ENCODE results near the gene EMILIN2. TPM values are rescaled to one million over a fixed set of nuclear protein-coding genes. Genes with fewer than 3 reads are reported as not detected.

The EMILIN2 gene
- total RNA-seq, 1 donor from 2014 or later: 26.8 TPM

DNA sequence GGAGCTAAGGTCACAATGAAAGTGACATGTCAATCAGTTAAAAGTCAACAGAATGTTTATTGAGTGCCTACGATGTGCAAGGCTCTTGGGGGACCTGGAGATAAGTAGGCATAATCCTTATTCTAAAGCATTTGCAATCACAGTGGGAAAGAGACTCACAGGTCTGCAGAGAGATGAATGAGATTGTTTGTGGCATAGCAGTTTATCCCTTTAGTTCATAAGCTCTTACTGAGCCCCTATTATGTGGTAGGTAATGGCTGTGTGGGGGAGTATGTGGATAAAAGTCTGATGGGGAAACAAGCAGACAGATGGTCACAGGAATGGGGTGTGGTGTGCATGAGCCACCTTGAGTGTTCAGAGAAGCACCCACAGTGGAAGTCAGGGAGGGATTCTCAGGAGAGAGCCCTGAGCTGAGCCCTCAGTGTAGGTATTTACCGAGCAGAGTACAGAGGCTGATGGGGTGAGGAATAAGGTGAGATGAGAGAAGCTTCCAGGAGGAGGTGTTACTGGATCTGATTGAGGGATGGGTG, 48.1 kb downstream of the EMILIN2 start:
- H3K9me3 ChIP-seq: no peaks in the 10 kb centered on the region
- H3K4me3 ChIP-seq: no peak overlapping the region
- intact Hi-C loops (cut with DNase I): no loop called here
- peaks cover 10% of the 10 kb centered on the region for H3K4me1 ChIP-seq
- no peaks in the 10 kb centered on the region for H3K27me3 ChIP-seq
- DNase-seq (ENCODE audit: extremely low spot score in 2 of 2): no peak
- no peaks in the 10 kb centered on the region for H3K36me3 ChIP-seq
- TF ChIP-seq POLR2AphosphoS5 (IDR thresholded peaks at IDR 0.05; ENCODE audit: insufficient read depth in 1 of 2, low read depth in 1 of 2) (no peak), POLR2A (IDR thresholded peaks at IDR 0.05) (no peak)
- TF ChIP-seq, protein P1, sequence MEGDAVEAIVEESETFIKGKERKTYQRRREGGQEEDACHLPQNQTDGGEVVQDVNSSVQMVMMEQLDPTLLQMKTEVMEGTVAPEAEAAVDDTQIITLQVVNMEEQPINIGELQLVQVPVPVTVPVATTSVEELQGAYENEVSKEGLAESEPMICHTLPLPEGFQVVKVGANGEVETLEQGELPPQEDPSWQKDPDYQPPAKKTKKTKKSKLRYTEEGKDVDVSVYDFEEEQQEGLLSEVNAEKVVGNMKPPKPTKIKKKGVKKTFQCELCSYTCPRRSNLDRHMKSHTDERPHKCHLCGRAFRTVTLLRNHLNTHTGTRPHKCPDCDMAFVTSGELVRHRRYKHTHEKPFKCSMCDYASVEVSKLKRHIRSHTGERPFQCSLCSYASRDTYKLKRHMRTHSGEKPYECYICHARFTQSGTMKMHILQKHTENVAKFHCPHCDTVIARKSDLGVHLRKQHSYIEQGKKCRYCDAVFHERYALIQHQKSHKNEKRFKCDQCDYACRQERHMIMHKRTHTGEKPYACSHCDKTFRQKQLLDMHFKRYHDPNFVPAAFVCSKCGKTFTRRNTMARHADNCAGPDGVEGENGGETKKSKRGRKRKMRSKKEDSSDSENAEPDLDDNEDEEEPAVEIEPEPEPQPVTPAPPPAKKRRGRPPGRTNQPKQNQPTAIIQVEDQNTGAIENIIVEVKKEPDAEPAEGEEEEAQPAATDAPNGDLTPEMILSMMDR (IDR thresholded peaks at IDR 0.05): no peak
- no peak overlapping the region for H3K27ac ChIP-seq

DNA sequence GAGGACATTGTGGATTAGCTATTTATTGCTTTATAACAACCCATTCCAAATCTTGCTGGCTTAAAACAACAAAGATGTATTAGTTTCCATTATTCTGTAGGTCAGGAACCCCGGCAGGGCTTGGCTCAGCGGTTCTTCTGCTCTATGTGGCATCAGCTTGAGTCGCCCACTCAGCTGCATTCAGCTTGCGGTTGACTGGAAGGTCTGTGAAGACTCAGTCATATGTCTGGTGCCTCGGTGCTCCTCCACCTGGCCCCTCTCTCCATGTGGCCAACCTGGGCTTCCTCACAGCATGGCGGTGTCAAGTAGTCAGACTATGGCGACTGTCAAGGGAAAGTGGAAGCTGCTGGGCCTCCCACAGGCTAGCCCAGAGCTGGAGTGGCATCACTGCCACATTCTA, 48.6 kb downstream of the EMILIN2 start:
- Histone ChIP-seq H3K4me3 (no peak overlapping the region), H3K27ac (no peak overlapping the region), H3K36me3 (no peaks in the 10 kb centered on the region), H3K9me3 (no peaks in the 10 kb centered on the region), H3K27me3 (no peaks in the 10 kb centered on the region), H3K4me1 (peaks cover 14% of the 10 kb centered on the region)
- intact Hi-C loops (cut with DNase I): no loop called here
- no peak for DNase-seq (ENCODE audit: extremely low spot score in 2 of 2)
- TF ChIP-seq POLR2AphosphoS5 (IDR thresholded peaks at IDR 0.05; ENCODE audit: insufficient read depth in 1 of 2, low read depth in 1 of 2) (no peak), POLR2A (IDR thresholded peaks at IDR 0.05) (no peak)
- TF ChIP-seq, protein P1 (IDR thresholded peaks at IDR 0.05): no peak

- H3K9me3 ChIP-seq: no peaks in the 10 kb centered on the region
- no peak overlapping the region for H3K4me3 ChIP-seq
- no peak overlapping the region for H3K27ac ChIP-seq
- TF ChIP-seq POLR2A (IDR thresholded peaks at IDR 0.05) (no peak), POLR2AphosphoS5 (IDR thresholded peaks at IDR 0.05; ENCODE audit: insufficient read depth in 1 of 2, low read depth in 1 of 2) (no peak)
- TF ChIP-seq, protein P1 (IDR thresholded peaks at IDR 0.05): no peak
- DNase-seq (ENCODE audit: extremely low spot score in 2 of 2): no peak
- H3K27me3 ChIP-seq: no peaks in the 10 kb centered on the region
- no peaks in the 10 kb centered on the region for H3K36me3 ChIP-seq
- peaks cover 30% of the 10 kb centered on the region for H3K4me1 ChIP-seq
- intact Hi-C loops (cut with DNase I): no loop called here
Measured at GRCh38 chr18:2896990-2897389, 50.2 kb downstream of the EMILIN2 start.

GRCh38 chr18:2897448-2898185, 50.8 kb downstream of the EMILIN2 start:
- Histone ChIP-seq H3K27ac (no peak overlapping the region), H3K36me3 (no peaks in the 10 kb centered on the region), H3K27me3 (no peaks in the 10 kb centered on the region), H3K9me3 (no peaks in the 10 kb centered on the region), H3K4me3 (no peak overlapping the region), H3K4me1 (peaks cover 36% of the 10 kb centered on the region)
- no peak for DNase-seq (ENCODE audit: extremely low spot score in 2 of 2)
- no peak for TF ChIP-seq POLR2A (IDR thresholded peaks at IDR 0.05)
- no peak for TF ChIP-seq POLR2AphosphoS5 (IDR thresholded peaks at IDR 0.05; ENCODE audit: insufficient read depth in 1 of 2, low read depth in 1 of 2)
- TF ChIP-seq, protein P1 (IDR thresholded peaks at IDR 0.05): no peak
- intact Hi-C loops (cut with DNase I): no loop called here

- no peak for TF ChIP-seq POLR2A (IDR thresholded peaks at IDR 0.05)
- no peak for TF ChIP-seq POLR2AphosphoS5 (IDR thresholded peaks at IDR 0.05; ENCODE audit: insufficient read depth in 1 of 2, low read depth in 1 of 2)
- TF ChIP-seq, protein P1 (IDR thresholded peaks at IDR 0.05): no peak
- H3K4me3 ChIP-seq: no peak overlapping the region
- no peaks in the 10 kb centered on the region for H3K27me3 ChIP-seq
- DNase-seq (ENCODE audit: extremely low spot score in 2 of 2): no peak
- intact Hi-C loops (cut with DNase I): no loop called here
- peaks cover 38% of the 10 kb centered on the region for H3K4me1 ChIP-seq
- no peaks in the 10 kb centered on the region for H3K36me3 ChIP-seq
- H3K27ac ChIP-seq: peak overlapping the region; percentile 40
- H3K9me3 ChIP-seq: no peaks in the 10 kb centered on the region
Measured at GRCh38 chr18:2898186-2898640, 51.4 kb downstream of the EMILIN2 start.
